IMR-90 (cell line): ENCODE results near the gene SMIM21. TPM values are rescaled to one million over a fixed set of nuclear protein-coding genes. Genes with fewer than 3 reads are reported as not detected.

Experiments
- ATAC-seq: fragments of 200-7000 bp; cut with Tn5 transposase; 2 replicates; pipeline ENCODE4 v1.9.1; 2020; ENCODE audit warnings: low read depth, mild to moderate bottlenecking, moderate library complexity
- BruUV-seq: library from RNA; stranded (reverse); fragments of 400-500 nt; replicated peaks from 2 replicates; lab custom pipeline; 2021; lab: Mats Ljungman, UMichigan
- CTCF ChIA-PET: fragments of 300-600 bp; formaldehyde crosslinking; extraction: SDS; loops from one replicate; lab custom pipeline; 2021; ENCODE audit warnings: antibody characterized with exemption; lab: Yijun Ruan, JAX
- POLR2A ChIA-PET: fragments of 300-600 bp; sonication (Branson Sonifier 250); formaldehyde crosslinking; loops from one replicate; lab custom pipeline; 2022; ENCODE audit warnings: antibody characterized with exemption; ENCODE audit not compliant: unreplicated experiment; lab: Charles Lee
- DNase-seq: peaks from one replicate; pipeline ENCODE4 v3.0.0; 2013
- H2AFZ ChIP-seq: replicated peaks from 2 replicates; pipeline ENCODE3; 2013; ENCODE audit warnings: low read length, mild to moderate bottlenecking; ENCODE audit not compliant: poor library complexity
- H2AK5ac ChIP-seq: 2 replicates; pipeline ENCODE4 v1.6.1; 2013; ENCODE audit warnings: low read depth, low read length, inconsistent platforms
- H2AK9ac ChIP-seq: replicated peaks from 2 replicates; pipeline ENCODE3; 2013; ENCODE audit warnings: mild to moderate bottlenecking, low read depth, low read length, moderate library complexity; ENCODE audit not compliant: poor library complexity
- H2BK120ac ChIP-seq: 2 replicates; pipeline ENCODE4 v1.6.1; 2013; ENCODE audit warnings: low read depth, low read length, inconsistent platforms
- H2BK15ac ChIP-seq: 3 replicates; pipeline ENCODE4 v1.6.1; 2013; ENCODE audit warnings: low read depth, low read length, inconsistent platforms
- H2BK20ac ChIP-seq: 2 replicates; pipeline ENCODE4 v1.6.1; 2013; ENCODE audit warnings: low read depth, mild to moderate bottlenecking, inconsistent platforms, low read length, moderate library complexity
- H2BK5ac ChIP-seq: 2 replicates; pipeline ENCODE4 v1.6.1; 2013; ENCODE audit warnings: mild to moderate bottlenecking, low read depth, low read length, inconsistent platforms; ENCODE audit not compliant: poor library complexity, severe bottlenecking
- H3K14ac ChIP-seq: replicated peaks from 2 replicates; pipeline ENCODE4 v1.6.1; 2013; ENCODE audit warnings: low read depth, low read length, inconsistent platforms
- H3K18ac ChIP-seq: 2 replicates; pipeline ENCODE4 v1.6.1; 2013; ENCODE audit warnings: low read depth, low read length, control low read depth
- H3K23ac ChIP-seq: 2 replicates; pipeline ENCODE4 v1.6.1; 2013; ENCODE audit warnings: low read depth, low read length, inconsistent platforms
- H3K27ac ChIP-seq: 2 replicates; pipeline ENCODE4 v1.5.1; 2013; ENCODE audit warnings: mild to moderate bottlenecking, control low read depth, low read length; ENCODE audit not compliant: insufficient read depth
- H3K27me3 ChIP-seq: 2 replicates; pipeline ENCODE4 v1.6.1; 2013; ENCODE audit warnings: low read length; ENCODE audit not compliant: control insufficient read depth, insufficient read depth
- H3K36me3 ChIP-seq: 2 replicates; pipeline ENCODE4 v1.6.1; 2013; ENCODE audit warnings: low read length, mixed read lengths; ENCODE audit not compliant: control insufficient read depth, insufficient read depth
- H3K4ac ChIP-seq: 2 replicates; pipeline ENCODE4 v1.6.1; 2013; ENCODE audit warnings: low read depth, low read length, inconsistent platforms
- H3K4me1 ChIP-seq: 2 replicates; pipeline ENCODE4 v1.6.1; 2013; ENCODE audit warnings: low read length, mixed read lengths; ENCODE audit not compliant: control insufficient read depth, insufficient read depth
- H3K4me2 ChIP-seq: 2 replicates; pipeline ENCODE4 v1.6.1; 2013; ENCODE audit warnings: low read depth, mild to moderate bottlenecking, control low read depth, low read length, moderate library complexity
- H3K4me3 ChIP-seq: 2 replicates; pipeline ENCODE4 v1.5.1; 2013; ENCODE audit warnings: low read depth, mild to moderate bottlenecking, control low read depth, low read length, moderate library complexity; ENCODE audit not compliant: insufficient read depth
- H3K56ac ChIP-seq: 2 replicates; pipeline ENCODE4 v1.6.1; 2013; ENCODE audit warnings: low read length, inconsistent platforms; ENCODE audit not compliant: insufficient read depth; ENCODE audit errors: extremely low read depth
- H3K79me1 ChIP-seq, 2 experiments: 2 replicates each; pipeline ENCODE4 v1.6.1; 2013; ENCODE audit warnings: low read length in 2 of 2, inconsistent platforms in 1 of 2, low read depth in 1 of 2
- H3K9ac ChIP-seq: 2 replicates; pipeline ENCODE4 v1.6.1; 2013; ENCODE audit warnings: low read depth, low read length, control low read depth
- H3K9me1 ChIP-seq: 2 replicates; pipeline ENCODE4 v1.6.1; 2013; ENCODE audit warnings: low read length, inconsistent platforms; ENCODE audit not compliant: insufficient read depth
- H3K9me3 ChIP-seq: 2 replicates; pipeline ENCODE4 v1.6.1; 2013; ENCODE audit warnings: low read length; ENCODE audit not compliant: control insufficient read depth, insufficient read depth
- H4K20me1 ChIP-seq: 2 replicates; pipeline ENCODE4 v1.6.1; 2013; ENCODE audit warnings: low read length, inconsistent platforms; ENCODE audit not compliant: insufficient read depth
- H4K5ac ChIP-seq: 2 replicates; pipeline ENCODE4 v1.6.1; 2013; ENCODE audit warnings: mild to moderate bottlenecking, low read depth, low read length, control low read depth
- H4K8ac ChIP-seq, 2 experiments: 2 replicates each; pipeline ENCODE4 v1.6.1; 2013; ENCODE audit warnings: low read depth in 2 of 2, low read length in 2 of 2, control low read depth in 1 of 2, inconsistent platforms in 1 of 2
- H4K91ac ChIP-seq: 2 replicates; pipeline ENCODE4 v1.6.1; 2013; ENCODE audit warnings: low read depth, low read length, inconsistent platforms; ENCODE audit not compliant: insufficient read depth
- FOS ChIP-seq: fragments of 150-350 bp; IDR thresholded peaks from 2 replicates; pipeline ENCODE4 v1.6.1; 2016; ENCODE audit warnings: low read depth, low read length
- WGBS, 2 experiments: methylation state at CpG; one replicate each; pipeline versions ENCODE4 v1.1.5 to v1.1.7; 2013; ENCODE audit warnings: missing lambda C conversion rate in 2 of 2; ENCODE audit not compliant: insufficient read length in 1 of 2; ENCODE audit errors: extremely low coverage in 2 of 2; 5-methylcytosine and 5-hydroxymethylcytosine counted together
- dilution Hi-C: fragments of 300-500 bp; cut with HindIII; formaldehyde crosslinking; loops from one replicate; pipeline ENCODE4 v1.14.3; 2018; ENCODE audit warnings: low sequenced_read_pairs; ENCODE audit not compliant: unreplicated experiment
- in situ Hi-C: fragments of 300-500 bp; cut with MboI; formaldehyde crosslinking; loops from 3 replicates; pipeline ENCODE4 v1.14.3; 2019; ENCODE audit warnings: low sequenced_read_pairs, inconsistent platforms, mixed read lengths
- intact Hi-C: fragments of 100-400 bp; cut with micrococcal nuclease; formaldehyde crosslinking; loops from 2 replicates; pipeline ENCODE4 v1.10.0; 2022
- polyA plus RNA-seq, 3 experiments: library from polyadenylated mRNA; depleted of rRNA; stranded (reverse); fragments of >200 nt; gene quantifications; 2 replicates each; pipeline ENCODE4 v1.2.3, GENCODE V29; 2012; ENCODE audit warnings: low replicate concordance in 1 of 3
- total RNA-seq: library from RNA; depleted of rRNA; stranded (reverse); fragments of >200 nt; gene quantifications from 2 replicates; pipeline ENCODE4 v1.2.3, GENCODE V29; 2012

Gene SMIM21
- total and polyA plus RNA-seq, 2 of the 4 experiments (the other 2 are of a cell fraction) = not detected

- H2BK5ac ChIP-seq = no peak overlapping the region
- no peak overlapping the region for H2AK9ac ChIP-seq
- dilution Hi-C loops (no loop called here), intact Hi-C loops (no loop called here), in situ Hi-C loops (no loop called here)
- no peak overlapping the region for H3K23ac ChIP-seq
- H2BK15ac ChIP-seq = no peak overlapping the region
- 76% methylated on average over 2 of the region's 7 CpGs; no CpG with 5 or more reads in 1 of the 2 experiments for WGBS, 2 experiments
- no peaks in the 10 kb centered on the region for H3K9me1 ChIP-seq
- H4K20me1 ChIP-seq = no peaks in the 10 kb centered on the region
- DNase-seq (no peak), ATAC-seq (no peak)
- no TSS peak for BruUV-seq
- no peak overlapping the region for H2AK5ac ChIP-seq
- H2BK20ac ChIP-seq = no peak overlapping the region
- no peak for TF ChIP-seq FOS
- no peak overlapping the region for H3K56ac ChIP-seq
- no peak overlapping the region for H3K4me2 ChIP-seq
- H3K4ac ChIP-seq = no peak overlapping the region
- no peak overlapping the region for H4K91ac ChIP-seq
- H3K79me1 ChIP-seq = no peaks in the 10 kb centered on the region
- ChIA-PET POLR2A (no interaction called here), CTCF (no interaction called here)
- H4K8ac ChIP-seq = no peak overlapping the region
- no peak overlapping the region for H3K18ac ChIP-seq
- no peaks in the 10 kb centered on the region for H3K36me3 ChIP-seq
- no peak overlapping the region for H3K14ac ChIP-seq
- H3K27me3 ChIP-seq = peaks cover 35% of the 10 kb centered on the region
- H3K9me3 ChIP-seq = no peaks in the 10 kb centered on the region
- H4K5ac ChIP-seq = no peak overlapping the region
- no peaks in the 10 kb centered on the region for H3K4me1 ChIP-seq
- no peak overlapping the region for H3K4me3 ChIP-seq
- no peak overlapping the region for H2AFZ ChIP-seq
- no peak overlapping the region for H3K9ac ChIP-seq
- H2BK120ac ChIP-seq = no peak overlapping the region
- no peak overlapping the region for H3K27ac ChIP-seq
Measured at GRCh38 chr18:75395137-75395536, 32.4 kb downstream of the SMIM21 start.
